ENCODE data around the gene KIF4A.
"Not testable (repeated sequence)": the region's sequence is repeated elsewhere in the genome, so short reads cannot be mapped to it uniquely, and the experiment has no call there.

The KIF4A gene

GRCh38 chrX:70257423-70258288 is 32.2 kb upstream of the KIF4A start:
- H3K4me3 ChIP-seq (ENCODE audit: low read length) = no peak overlapping the region
- no peak overlapping the region for H3K27ac ChIP-seq (ENCODE audit: low read length)
- H3K9me3 ChIP-seq (ENCODE audit: insufficient read depth, low read depth, low read length) = no peaks in the 10 kb centered on the region
- no peak overlapping the region for H3K9ac ChIP-seq (ENCODE audit: low read depth, low read length)
- H3K4me1 ChIP-seq (ENCODE audit: insufficient read depth, low read length) = no peaks in the 10 kb centered on the region
- H3K36me3 ChIP-seq (ENCODE audit: insufficient read depth, low read depth, low read length) = no peaks in the 10 kb centered on the region
- no peaks in the 10 kb centered on the region for H3K27me3 ChIP-seq (ENCODE audit: insufficient read depth, low read length)

GRCh38 chrX:70260104-70260503 is 29.8 kb upstream of the KIF4A start, which contains the start of gene P2RY4:
Gene P2RY4 (minus strand): TSS chrX:70260204. CDS start chrX:70259624, 580 bp downstream.
- no peak within 1 kb of the TSS for H3K27ac ChIP-seq (ENCODE audit: low read length)
- H3K9ac ChIP-seq (ENCODE audit: low read depth, low read length) = no peak within 1 kb of the TSS
- H3K36me3 ChIP-seq (ENCODE audit: insufficient read depth, low read depth, low read length) = no peaks in the 10 kb centered on the region
- no peaks in the 10 kb centered on the region for H3K9me3 ChIP-seq (ENCODE audit: insufficient read depth, low read depth, low read length)
- no peaks in the 10 kb centered on the region for H3K4me1 ChIP-seq (ENCODE audit: insufficient read depth, low read length)
- H3K27me3 ChIP-seq (ENCODE audit: insufficient read depth, low read length) = no peaks in the 10 kb centered on the region
- no peak within 1 kb of the TSS for H3K4me3 ChIP-seq (ENCODE audit: low read length)

GRCh38 chrX:70262952-70263567 is 26.8 kb upstream of the KIF4A start:
- H3K27ac ChIP-seq (ENCODE audit: low read length) = no peak overlapping the region
- no peaks in the 10 kb centered on the region for H3K36me3 ChIP-seq (ENCODE audit: insufficient read depth, low read depth, low read length)
- no peak overlapping the region for H3K4me3 ChIP-seq (ENCODE audit: low read length)
- no peak overlapping the region for H3K9ac ChIP-seq (ENCODE audit: low read depth, low read length)
- no peaks in the 10 kb centered on the region for H3K9me3 ChIP-seq (ENCODE audit: insufficient read depth, low read depth, low read length)
- H3K4me1 ChIP-seq (ENCODE audit: insufficient read depth, low read length) = no peaks in the 10 kb centered on the region
- H3K27me3 ChIP-seq (ENCODE audit: insufficient read depth, low read length) = no peaks in the 10 kb centered on the region

GRCh38 chrX:70264784-70265183 is 25.1 kb upstream of the KIF4A start:
- no peak overlapping the region for H3K27ac ChIP-seq (ENCODE audit: low read length)
- H3K4me1 ChIP-seq (ENCODE audit: insufficient read depth, low read length) = no peaks in the 10 kb centered on the region
- no peaks in the 10 kb centered on the region for H3K27me3 ChIP-seq (ENCODE audit: insufficient read depth, low read length)
- no peaks in the 10 kb centered on the region for H3K36me3 ChIP-seq (ENCODE audit: insufficient read depth, low read depth, low read length)
- H3K9ac ChIP-seq (ENCODE audit: low read depth, low read length) = no peak overlapping the region
- H3K9me3 ChIP-seq (ENCODE audit: insufficient read depth, low read depth, low read length) = no peaks in the 10 kb centered on the region
- no peak overlapping the region for H3K4me3 ChIP-seq (ENCODE audit: low read length)

GRCh38 chrX:70268034-70268433 is 21.9 kb upstream of the KIF4A start, which contains the start of gene ARR3:
Gene ARR3 (plus strand): TSS chrX:70268334. CDS start chrX:70269386, 1,052 bp downstream.
- H3K36me3 ChIP-seq (ENCODE audit: insufficient read depth, low read depth, low read length) = no peaks in the 10 kb centered on the region
- H3K4me3 ChIP-seq (ENCODE audit: low read length) = no peak within 1 kb of the TSS
- no peak within 1 kb of the TSS for H3K27ac ChIP-seq (ENCODE audit: low read length)
- no peaks in the 10 kb centered on the region for H3K27me3 ChIP-seq (ENCODE audit: insufficient read depth, low read length)
- no peak within 1 kb of the TSS for H3K9ac ChIP-seq (ENCODE audit: low read depth, low read length)
- no peaks in the 10 kb centered on the region for H3K4me1 ChIP-seq (ENCODE audit: insufficient read depth, low read length)
- no peaks in the 10 kb centered on the region for H3K9me3 ChIP-seq (ENCODE audit: insufficient read depth, low read depth, low read length)

GRCh38 chrX:70274029-70274428 is 15.9 kb upstream of the KIF4A start:
- H3K9ac ChIP-seq (ENCODE audit: low read depth, low read length); H3K9me3 ChIP-seq (ENCODE audit: insufficient read depth, low read depth, low read length); H3K36me3 ChIP-seq (ENCODE audit: insufficient read depth, low read depth, low read length); H3K4me1 ChIP-seq (ENCODE audit: insufficient read depth, low read length); H3K27me3 ChIP-seq (ENCODE audit: insufficient read depth, low read length); H3K27ac ChIP-seq (ENCODE audit: low read length); H3K4me3 ChIP-seq (ENCODE audit: low read length): not testable (repeated sequence)

GRCh38 chrX:70279081-70279480 is 10.8 kb upstream of the KIF4A start:
- H3K27ac ChIP-seq (ENCODE audit: low read length) = no peak overlapping the region
- no peaks in the 10 kb centered on the region for H3K36me3 ChIP-seq (ENCODE audit: insufficient read depth, low read depth, low read length)
- no peak overlapping the region for H3K9ac ChIP-seq (ENCODE audit: low read depth, low read length)
- no peaks in the 10 kb centered on the region for H3K9me3 ChIP-seq (ENCODE audit: insufficient read depth, low read depth, low read length)
- no peaks in the 10 kb centered on the region for H3K27me3 ChIP-seq (ENCODE audit: insufficient read depth, low read length)
- no peak overlapping the region for H3K4me3 ChIP-seq (ENCODE audit: low read length)
- no peaks in the 10 kb centered on the region for H3K4me1 ChIP-seq (ENCODE audit: insufficient read depth, low read length)

- H3K9me3 ChIP-seq (ENCODE audit: insufficient read depth, low read depth, low read length) = no peaks in the 10 kb centered on the region
- H3K36me3 ChIP-seq (ENCODE audit: insufficient read depth, low read depth, low read length) = no peaks in the 10 kb centered on the region
- no peaks in the 10 kb centered on the region for H3K27me3 ChIP-seq (ENCODE audit: insufficient read depth, low read length)
These were observed 9.3 kb upstream of the KIF4A start for GRCh38 chrX:70280573-70280972.

GRCh38 chrX:70281951-70282350 is 8.0 kb upstream of the KIF4A start, which contains the start of gene RAB41:
Gene RAB41 (plus strand): TSS chrX:70282172. CDS start chrX:70282218, 46 bp downstream.
- Histone ChIP-seq H3K9me3 (ENCODE audit: insufficient read depth, low read depth, low read length) (no peaks in the 10 kb centered on the region), H3K9ac (ENCODE audit: low read depth, low read length) (no peak within 1 kb of the TSS), H3K27ac (ENCODE audit: low read length) (no peak within 1 kb of the TSS), H3K4me1 (ENCODE audit: insufficient read depth, low read length) (no peaks in the 10 kb centered on the region), H3K27me3 (ENCODE audit: insufficient read depth, low read length) (no peaks in the 10 kb centered on the region), H3K4me3 (ENCODE audit: low read length) (no peak within 1 kb of the TSS), H3K36me3 (ENCODE audit: insufficient read depth, low read depth, low read length) (peaks cover 11% of the 10 kb centered on the region)

More at GRCh38 chrX:70280573-70280972, 9.3 kb upstream of the KIF4A start:
- Histone ChIP-seq H3K9ac (ENCODE audit: low read depth, low read length) (no peak overlapping the region), H3K27ac (ENCODE audit: low read length) (no peak overlapping the region), H3K4me1 (ENCODE audit: insufficient read depth, low read length) (no peaks in the 10 kb centered on the region), H3K4me3 (ENCODE audit: low read length) (no peak overlapping the region)

GRCh38 chrX:70289168-70289792 is 624 bp upstream of the KIF4A start:
- Histone ChIP-seq H3K9ac (ENCODE audit: low read depth, low read length) (peak overlapping the region; percentile 94), H3K4me1 (ENCODE audit: insufficient read depth, low read length) (0 out of 2 replicates have a peak, but pooled peaks cover 4% of the 10 kb centered on the region), H3K36me3 (ENCODE audit: insufficient read depth, low read depth, low read length) (peaks cover 37% of the 10 kb centered on the region), H3K27me3 (ENCODE audit: insufficient read depth, low read length) (no peaks in the 10 kb centered on the region), H3K4me3 (ENCODE audit: low read length) (peak overlapping the region; percentile 94), H3K27ac (ENCODE audit: low read length) (no peak overlapping the region), H3K9me3 (ENCODE audit: insufficient read depth, low read depth, low read length) (no peaks in the 10 kb centered on the region)

GRCh38 chrX:70292788-70293187 is 2.9 kb downstream of the KIF4A start:
- 0 out of 2 replicates have a peak, but pooled peaks cover 4% of the 10 kb centered on the region for H3K4me1 ChIP-seq (ENCODE audit: insufficient read depth, low read length)
- H3K36me3 ChIP-seq (ENCODE audit: insufficient read depth, low read depth, low read length) = peaks cover 37% of the 10 kb centered on the region
- no peak overlapping the region for H3K9ac ChIP-seq (ENCODE audit: low read depth, low read length)
- H3K4me3 ChIP-seq (ENCODE audit: low read length) = no peak overlapping the region
- H3K9me3 ChIP-seq (ENCODE audit: insufficient read depth, low read depth, low read length) = no peaks in the 10 kb centered on the region
- H3K27ac ChIP-seq (ENCODE audit: low read length) = no peak overlapping the region
- H3K27me3 ChIP-seq (ENCODE audit: insufficient read depth, low read length) = no peaks in the 10 kb centered on the region

Data from iPS-20b (cell line).